HG02870 (cell line): ENCODE data around the gene FGFBP3.

Experiments used
- ATAC-seq: cut with Tn5 transposase; IDR thresholded peaks from one replicate; pipeline ENCODE4 v1.9.1; 2021; ENCODE audit warnings: mild to moderate bottlenecking, moderate library complexity; ENCODE audit not compliant: unreplicated experiment

Gene FGFBP3

GRCh38 chr10:91909117-91909677, at the start of gene FGFBP3:
FGFBP3 (minus strand) TSS chr10:91909486; CDS start chr10:91908969, 517 bp downstream.
- ATAC-seq: no peak

- ATAC-seq: no peak
Observed at GRCh38 chr10:91957091-91957490, 47.8 kb upstream of the FGFBP3 start.

GRCh38 chr10:91955114-91955513, 45.8 kb upstream of the FGFBP3 start:
- no peak for ATAC-seq

GRCh38 chr10:91953600-91954160, 44.4 kb upstream of the FGFBP3 start:
- ATAC-seq: no peak

- peak; percentile 66 for ATAC-seq
Observed at GRCh38 chr10:91944880-91945630, 35.8 kb upstream of the FGFBP3 start.

GRCh38 chr10:91941426-91941825, 32.1 kb upstream of the FGFBP3 start:
- ATAC-seq: no peak

GRCh38 chr10:91939653-91940052, 30.4 kb upstream of the FGFBP3 start:
- no peak for ATAC-seq

GRCh38 chr10:91935886-91936285, 26.6 kb upstream of the FGFBP3 start:
- no peak for ATAC-seq

- no peak for ATAC-seq
Observed at GRCh38 chr10:91932737-91933136, 23.5 kb upstream of the FGFBP3 start.

- ATAC-seq: no peak
Observed at GRCh38 chr10:91931526-91932190, 22.4 kb upstream of the FGFBP3 start.

GRCh38 chr10:91930939-91931338, 21.7 kb upstream of the FGFBP3 start:
- ATAC-seq: no peak

- no peak for ATAC-seq
Observed at GRCh38 chr10:91925022-91925320, 15.7 kb upstream of the FGFBP3 start.

- ATAC-seq: peak; percentile 22
Observed at GRCh38 chr10:91924212-91925021, 15.1 kb upstream of the FGFBP3 start.

- peak; percentile 96 for ATAC-seq
Observed at GRCh38 chr10:91923371-91924211, 14.3 kb upstream of the FGFBP3 start, which contains the start of gene BTAF1. BTAF1 (plus strand) TSS chr10:91923770; CDS start chr10:91924077, 307 bp downstream.

- ATAC-seq: no peak
Observed at GRCh38 chr10:91919651-91920050, 10.4 kb upstream of the FGFBP3 start.

GRCh38 chr10:91910467-91910866, 1.2 kb upstream of the FGFBP3 start:
- no peak for ATAC-seq

- peak; percentile 78 for ATAC-seq
Observed at GRCh38 chr10:91908337-91909116, 759 bp downstream of the FGFBP3 start.

GRCh38 chr10:91907914-91908336, 1.4 kb downstream of the FGFBP3 start:
- ATAC-seq: no peak

GRCh38 chr10:91907033-91907594, 2.2 kb downstream of the FGFBP3 start:
- no peak for ATAC-seq
